ENCODE results near the gene ARHGAP15.

GRCh38 chr2:143815082-143815481 is 685.9 kb downstream of the ARHGAP15 start:
- no peak for TF ChIP-seq POLR2A (IDR thresholded peaks at IDR 0.05)
- TF ChIP-seq, protein P1, sequence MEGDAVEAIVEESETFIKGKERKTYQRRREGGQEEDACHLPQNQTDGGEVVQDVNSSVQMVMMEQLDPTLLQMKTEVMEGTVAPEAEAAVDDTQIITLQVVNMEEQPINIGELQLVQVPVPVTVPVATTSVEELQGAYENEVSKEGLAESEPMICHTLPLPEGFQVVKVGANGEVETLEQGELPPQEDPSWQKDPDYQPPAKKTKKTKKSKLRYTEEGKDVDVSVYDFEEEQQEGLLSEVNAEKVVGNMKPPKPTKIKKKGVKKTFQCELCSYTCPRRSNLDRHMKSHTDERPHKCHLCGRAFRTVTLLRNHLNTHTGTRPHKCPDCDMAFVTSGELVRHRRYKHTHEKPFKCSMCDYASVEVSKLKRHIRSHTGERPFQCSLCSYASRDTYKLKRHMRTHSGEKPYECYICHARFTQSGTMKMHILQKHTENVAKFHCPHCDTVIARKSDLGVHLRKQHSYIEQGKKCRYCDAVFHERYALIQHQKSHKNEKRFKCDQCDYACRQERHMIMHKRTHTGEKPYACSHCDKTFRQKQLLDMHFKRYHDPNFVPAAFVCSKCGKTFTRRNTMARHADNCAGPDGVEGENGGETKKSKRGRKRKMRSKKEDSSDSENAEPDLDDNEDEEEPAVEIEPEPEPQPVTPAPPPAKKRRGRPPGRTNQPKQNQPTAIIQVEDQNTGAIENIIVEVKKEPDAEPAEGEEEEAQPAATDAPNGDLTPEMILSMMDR (IDR thresholded peaks at IDR 0.05): no peak
